Endothelial cell of umbilical vein (primary cell): ENCODE data around the gene EIF4G2. TPM values are rescaled to one million over a fixed set of nuclear protein-coding genes. Genes with fewer than 3 reads are reported as not detected.

Experiments used
- BruUV-seq: library from RNA; stranded (reverse); fragments of 400-500 nt; replicated peaks from 2 replicates; lab custom pipeline; 2021; lab: Mats Ljungman, UMichigan
- CTCF ChIA-PET: fragments of 300-600, 350-600 bp; sonication (Branson Sonifier 250); formaldehyde crosslinking; loops from one replicate; lab custom pipeline; 2021; ENCODE audit warnings: antibody characterized with exemption, inconsistent platforms; lab: Charles Lee
- POLR2A ChIA-PET: fragments of 300-600, 350-600 bp; sonication (Branson Sonifier 250); formaldehyde crosslinking; loops from one replicate; lab custom pipeline; 2021; ENCODE audit warnings: antibody characterized with exemption, inconsistent platforms; lab: Charles Lee
- DNase-seq: peaks from one replicate; pipeline ENCODE4 v3.0.0-alpha.2; 2011; ENCODE audit warnings: low read depth, low spot score
- FAIRE-seq: peaks from 2 replicates; lab custom pipeline; 2011; peaks lifted over from hg19 to GRCh38; lab: Jason Lieb, UNC
- H2AFZ ChIP-seq: 2 replicates; pipeline ENCODE4 v1.6.0; 2012; ENCODE audit warnings: low read depth, low read length, control low read depth, inconsistent platforms
- H3K27ac ChIP-seq: 2 replicates; pipeline ENCODE4 v1.5.1; 2011; ENCODE audit warnings: low read depth, mild to moderate bottlenecking, control low read depth, low read length, moderate library complexity; ENCODE audit not compliant: insufficient read depth
- H3K27me3 ChIP-seq, 2 experiments: 2 replicates each; pipeline versions ENCODE4 v1.6.0 to v1.6.1; 2011; ENCODE audit warnings: low read length in 2 of 2, mixed read lengths in 1 of 2; ENCODE audit not compliant: control insufficient read depth in 2 of 2, insufficient read depth in 2 of 2
- H3K36me3 ChIP-seq, 2 experiments: 2 replicates in 1 of 2; 3 replicates in 1 of 2; pipeline ENCODE4 v1.5.1; 2011; ENCODE audit warnings: low read length in 2 of 2, mild to moderate bottlenecking in 1 of 2, moderate library complexity in 1 of 2; ENCODE audit not compliant: control insufficient read depth in 2 of 2, insufficient read depth in 2 of 2; ENCODE audit errors: extremely low read depth in 1 of 2
- H3K4me1 ChIP-seq: 3 replicates; pipeline ENCODE4 v1.5.1; 2011; ENCODE audit warnings: mild to moderate bottlenecking, low read length; ENCODE audit not compliant: control insufficient read depth, insufficient read depth; ENCODE audit errors: extremely low read depth
- H3K4me2 ChIP-seq: 2 replicates; pipeline ENCODE4 v1.6.1; 2011; ENCODE audit warnings: low read length, control low read depth, mixed read lengths; ENCODE audit not compliant: insufficient read depth
- H3K4me3 ChIP-seq, 3 experiments: fragments of 200-600 bp in 1 of 3; sonication (generic), shearing (Covaris generic) in 1 of 3; replicated peaks in 1 of 3; 2 replicates each; pipeline ENCODE4 v1.5.1; 2011 to 2016; ENCODE audit warnings: control low read depth in 3 of 3, low read length in 3 of 3, mild to moderate bottlenecking in 2 of 3, inconsistent platforms in 1 of 3, low read depth in 1 of 3, moderate library complexity in 1 of 3; ENCODE audit not compliant: insufficient read depth in 1 of 3
- H3K79me2 ChIP-seq: 2 replicates; pipeline ENCODE4 v1.6.0; 2012; ENCODE audit warnings: low read length, inconsistent platforms; ENCODE audit not compliant: control insufficient read depth, insufficient read depth
- H3K9ac ChIP-seq: replicated peaks from 2 replicates; pipeline ENCODE3; 2011; ENCODE audit warnings: low read length, control low read depth; ENCODE audit not compliant: insufficient read depth; ENCODE audit errors: extremely low read depth
- H3K9me1 ChIP-seq: replicated peaks from 3 replicates; pipeline ENCODE4 v1.6.0; 2011; ENCODE audit warnings: mild to moderate bottlenecking, low read length; ENCODE audit not compliant: control insufficient read depth, insufficient read depth; ENCODE audit errors: extremely low read depth
- H3K9me3 ChIP-seq: replicated peaks from 2 replicates; pipeline ENCODE4 v1.5.1; 2012; ENCODE audit warnings: low read length, inconsistent platforms; ENCODE audit not compliant: control insufficient read depth, insufficient read depth
- H4K20me1 ChIP-seq: replicated peaks from 2 replicates; pipeline ENCODE3; 2011; ENCODE audit warnings: mild to moderate bottlenecking, low read length; ENCODE audit not compliant: control insufficient read depth, insufficient read depth; ENCODE audit errors: extremely low read depth
- CTCF ChIP-seq, 2 donors: IDR thresholded peaks; 1 replicate in 1 of 2; 2 replicates in 1 of 2; pipeline ENCODE4 v1.5.1; 2011; ENCODE audit warnings: low read length in 2 of 2, mild to moderate bottlenecking in 2 of 2, moderate library complexity in 2 of 2, control low read depth in 1 of 2, inconsistent platforms in 1 of 2, low read depth in 1 of 2; ENCODE audit not compliant: insufficient read depth in 1 of 2; ENCODE audit errors: extremely low read depth in 1 of 2
- EZH2 ChIP-seq: IDR thresholded peaks from 2 replicates; pipeline ENCODE4 v1.6.1; 2012; ENCODE audit warnings: borderline replicate concordance, low read depth, mild to moderate bottlenecking, moderate library complexity, low read length, inconsistent platforms; ENCODE audit not compliant: severe bottlenecking
- FOS ChIP-seq: IDR thresholded peaks from 2 replicates; pipeline ENCODE4 v1.6.1; 2011; ENCODE audit warnings: mild to moderate bottlenecking, low read length, moderate library complexity, borderline replicate concordance; ENCODE audit not compliant: insufficient read depth
- GATA2 ChIP-seq: IDR thresholded peaks from 2 replicates; pipeline ENCODE4 v1.7.0; 2011; ENCODE audit warnings: low read depth, mild to moderate bottlenecking, moderate library complexity, mixed read lengths, low read length; ENCODE audit not compliant: insufficient read length, insufficient read depth
- JUN ChIP-seq: IDR thresholded peaks from 2 replicates; pipeline ENCODE4 v1.6.1; 2011; ENCODE audit warnings: borderline replicate concordance, low read depth; ENCODE audit not compliant: insufficient read length, insufficient read depth
- MAX ChIP-seq: IDR thresholded peaks from 2 replicates; pipeline ENCODE4 v1.6.1; 2011; ENCODE audit not compliant: insufficient read depth, insufficient read length
- MYC ChIP-seq: IDR thresholded peaks from one replicate; pipeline ENCODE4 v1.6.1; 2011; ENCODE audit warnings: mild to moderate bottlenecking, low read depth, low read length
- POLR2A ChIP-seq: IDR thresholded peaks from 2 replicates; pipeline ENCODE4 v1.6.1; 2012; ENCODE audit warnings: low read depth, mild to moderate bottlenecking, control low read depth, low read length
- POLR2AphosphoS5 ChIP-seq: IDR thresholded peaks from 2 replicates; pipeline ENCODE4 v1.6.1; 2012; ENCODE audit warnings: low read depth, mild to moderate bottlenecking, control low read depth, low read length, moderate library complexity; ENCODE audit not compliant: insufficient read depth
- dilution Hi-C: fragments of 300-500 bp; cut with MboI; formaldehyde crosslinking; loops from one replicate; pipeline ENCODE4 v1.15.0; 2019; ENCODE audit warnings: low sequenced_read_pairs; ENCODE audit not compliant: extremely low pct_ligation_motif_present
- intact Hi-C: fragments of 100-400 bp; cut with micrococcal nuclease; formaldehyde crosslinking; loops from one replicate; pipeline ENCODE4 v1.10.0; 2022
- polyA plus RNA-seq, 4 experiments: library from polyadenylated mRNA; depleted of rRNA in 3 of 4; stranded (reverse) in 3 of 4; unstranded in 1 of 4; fragments of >200 nt; gene quantifications; 2 replicates each; pipeline versions ENCODE4 v1.2.1 to v1.2.3, GENCODE V29; 2011 to 2012; ENCODE audit warnings: missing spikeins in 1 of 4
- total RNA-seq: library from RNA; stranded (reverse); gene quantifications from 2 replicates; pipeline ENCODE4 v1.2.3, GENCODE V29; 2021

Gene EIF4G2
- total and polyA plus RNA-seq, 2 donors (not counting 3 experiments of a cell fraction or from before 2014, with no cell fraction given), result 382 to 1,194 TPM

GRCh38 chr11:10807493-10808234, 1.1 kb downstream of the EIF4G2 start:
- peaks cover 58% of the 10 kb centered on the region for H3K79me2 ChIP-seq
- peak overlapping the region; percentile 100 for H3K9ac ChIP-seq
- peaks cover 31 to 40% of the 10 kb centered on the region in 2 experiments for H3K36me3 ChIP-seq
- POLR2A ChIA-PET, result interaction anchor here (0.6 to 3.5 kb wide), 8 partner anchors 8 to 213 kb away, joined by 8 to 90 read pairs (median 26); partner anchors contain the start of gene ZBED5
- no peak overlapping the region for H2AFZ ChIP-seq
- TF ChIP-seq EZH2, result no peak
- TF ChIP-seq JUN, result no peak
- TF ChIP-seq CTCF (IDR thresholded peaks at IDR 0.05; ENCODE audit: extremely low read depth in 1 of 2, insufficient read depth in 1 of 2, low read depth in 1 of 2, low read length in 2 of 2), result no peak
- no peak for TF ChIP-seq MYC
- TF ChIP-seq POLR2A, result peak; percentile 36
- no peak for TF ChIP-seq MAX
- TF ChIP-seq GATA2, result no peak
- TF ChIP-seq POLR2AphosphoS5, result peak; percentile 12
- no peak for TF ChIP-seq FOS
- H3K4me1 ChIP-seq, result peaks cover 47% of the 10 kb centered on the region
- H3K27ac ChIP-seq, result peak overlapping the region; percentile 97
- H3K27me3 ChIP-seq, result no peaks in the 10 kb centered on the region
- intact Hi-C loops (loop anchor here (1.0 to 5.0 kb wide), 4 partner anchors 93 to 1170 kb away; no protein-coding TSS in a partner anchor), dilution Hi-C loops (no loop called here)
- DNase-seq, result peak; percentile 63
- peaks cover 21% of the 10 kb centered on the region for H4K20me1 ChIP-seq
- H3K4me2 ChIP-seq, result peak overlapping the region; percentile 81
- no TSS peak for BruUV-seq
- no peaks in the 10 kb centered on the region for H3K9me3 ChIP-seq
- no peak for FAIRE-seq
- H3K9me1 ChIP-seq, result no peaks in the 10 kb centered on the region
- CTCF ChIA-PET, result interaction anchor here (0.5 to 2.3 kb wide), 6 partner anchors 9 to 71 kb away, joined by 3 to 18 read pairs (median 4); partner anchors contain the start of gene ZBED5
- peak overlapping the region; percentile 88 to 97 (median 97) for H3K4me3 ChIP-seq
